Posterior cingulate gyrus (tissue), 11 donors: ENCODE results near the gene FOXO3.
A peak's percentile ranks its signal among the peaks of the same experiment; 100 is the strongest.

Source experiments
- DNase-seq, 10 donors: peaks; one replicate each; pipeline versions ENCODE4 v3.0.0 to v3.0.0-alpha.2; 2020 to 2021; ENCODE audit warnings: mixed read lengths in 3 of 10
- intact Hi-C: fragments of 100-400 bp; cut with DNase I; formaldehyde crosslinking; loops from one replicate; pipeline ENCODE4 v1.15.1; 2023

Gene FOXO3

GRCh38 chr6:108619431-108620197 lies 58.9 kb downstream of the FOXO3 start:
- intact Hi-C loops = no loop called here
- no peak for DNase-seq

DNA sequence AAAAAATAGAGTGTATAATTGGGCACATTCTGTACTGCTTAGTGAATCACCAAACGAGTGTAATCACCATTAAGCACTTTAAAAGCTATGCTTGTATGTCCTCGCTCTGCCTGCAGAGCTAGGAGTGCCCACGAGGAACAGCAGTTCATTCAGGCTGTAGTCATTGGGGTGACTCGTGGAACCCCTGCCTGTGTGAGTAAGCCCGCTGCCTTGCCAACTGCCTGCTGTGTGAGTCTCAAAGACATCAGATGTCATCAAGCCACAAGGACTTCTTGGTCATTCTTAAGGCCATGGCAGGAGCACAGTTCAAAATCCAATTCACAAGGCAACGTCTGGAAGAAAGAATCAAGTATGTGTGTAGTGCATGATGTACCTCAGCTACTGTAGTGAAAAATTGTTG lies 60.4 kb downstream of the FOXO3 start:
- peak in 1 of 10 donors; percentile 55 for DNase-seq

DNA sequence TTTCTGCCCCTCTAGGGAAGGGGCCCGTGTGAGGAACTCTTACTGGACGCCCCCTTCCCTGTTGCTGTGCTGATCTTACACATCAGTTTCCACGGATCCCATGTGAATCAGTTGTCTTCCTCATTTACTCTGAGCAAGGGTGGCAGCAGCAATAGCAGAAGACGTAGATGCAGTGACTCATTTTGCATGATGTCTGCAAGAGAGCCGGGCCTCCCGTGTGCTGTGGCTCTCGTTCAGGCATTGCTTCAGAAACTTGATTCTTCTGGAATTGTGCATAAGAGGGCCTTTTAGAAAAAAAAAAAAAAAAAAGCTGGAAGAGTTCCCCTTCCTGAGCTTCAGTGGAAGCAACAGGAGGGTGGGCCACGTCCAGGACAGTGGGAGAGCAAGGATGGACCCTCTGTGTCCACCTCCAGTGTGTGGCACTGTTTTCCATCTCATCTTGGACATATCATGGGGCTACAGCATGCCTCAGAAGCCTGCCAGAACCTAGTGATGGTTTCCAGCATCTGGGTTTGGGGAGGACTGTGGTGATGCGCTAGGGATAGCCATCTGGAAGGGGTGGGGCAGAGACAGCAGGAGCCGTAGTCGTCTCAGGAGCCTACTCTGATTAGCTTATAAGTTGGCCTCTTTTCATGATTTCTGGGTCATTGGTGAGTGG lies 62.1 kb downstream of the FOXO3 start:
- peak in 6 of 10 donors; percentile 14 to 81 (median 50) for DNase-seq
- intact Hi-C loops = no loop called here

More for the DNA sequence above, 60.4 kb downstream of the FOXO3 start:
- intact Hi-C loops = no loop called here

DNA sequence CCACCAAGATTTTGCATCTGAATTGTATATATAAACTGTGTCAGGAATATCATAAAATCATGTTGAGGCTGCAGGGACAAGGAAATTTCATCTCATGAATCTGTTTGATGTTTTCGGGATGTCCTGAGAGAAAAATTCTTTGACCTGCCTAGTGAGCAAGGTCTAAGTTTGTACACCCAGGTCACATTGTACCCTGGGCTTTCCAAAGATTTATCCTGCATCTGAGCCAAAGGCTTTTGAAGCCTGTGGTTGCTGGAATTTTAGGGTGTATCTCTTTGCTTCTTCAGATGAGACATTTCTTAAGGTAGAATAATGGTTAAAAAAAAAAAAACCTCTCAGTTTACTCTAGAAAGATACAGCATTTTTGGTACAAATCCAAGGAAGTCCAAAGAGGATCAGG lies 63.3 kb downstream of the FOXO3 start:
- intact Hi-C loops = no loop called here
- no peak for DNase-seq

DNA sequence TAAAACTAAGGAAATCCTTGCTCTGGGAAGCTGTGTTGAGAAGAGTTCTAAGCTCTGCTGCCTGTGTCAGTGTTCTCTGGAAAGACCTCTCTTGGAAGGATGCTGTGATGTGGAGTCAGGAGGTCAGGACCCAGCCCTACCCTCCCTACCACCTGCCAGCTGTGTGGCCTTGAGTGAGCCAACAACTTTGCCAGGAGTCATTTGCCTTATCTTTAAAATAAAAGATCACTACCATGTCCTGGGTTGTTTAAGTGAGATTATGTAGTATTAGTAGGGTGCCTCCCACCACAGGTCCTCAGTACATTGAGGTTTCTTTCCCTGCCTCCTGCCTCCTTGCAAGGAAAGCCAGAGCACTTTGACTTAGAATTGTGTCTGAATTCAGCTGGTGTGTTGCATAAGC lies 64.9 kb downstream of the FOXO3 start:
- intact Hi-C loops = no loop called here
- DNase-seq = no peak

GRCh38 chr6:108626777-108627176 lies 66.1 kb downstream of the FOXO3 start:
- intact Hi-C loops = no loop called here
- DNase-seq = no peak

- DNase-seq = no peak
- intact Hi-C loops = no loop called here
Measured at GRCh38 chr6:108627692-108628550, 67.2 kb downstream of the FOXO3 start.

GRCh38 chr6:108630050-108630714 lies 69.5 kb downstream of the FOXO3 start:
- intact Hi-C loops = no loop called here
- DNase-seq = no peak

- DNase-seq = no peak
- intact Hi-C loops = no loop called here
Measured at GRCh38 chr6:108632441-108632840, 71.7 kb downstream of the FOXO3 start.

DNA sequence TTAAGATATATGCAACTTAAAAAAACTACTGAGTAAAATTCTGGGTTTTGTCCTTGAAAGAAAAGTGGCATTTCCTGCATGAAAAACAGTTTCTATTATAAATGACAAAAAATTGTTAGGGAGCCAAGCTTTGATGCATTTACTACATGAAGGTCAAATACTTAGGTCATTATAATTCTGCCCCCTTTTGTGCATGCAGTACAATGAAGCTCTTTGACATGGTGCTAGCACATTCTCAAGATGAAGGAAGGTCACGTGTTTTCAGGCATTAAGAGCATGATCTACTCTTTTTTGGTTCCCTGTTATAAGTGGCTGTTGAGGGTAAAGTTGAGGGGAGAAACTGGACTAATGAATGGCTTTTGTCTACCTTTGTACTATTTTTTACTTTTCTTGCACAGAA lies 72.7 kb downstream of the FOXO3 start:
- intact Hi-C loops = no loop called here

DNA sequence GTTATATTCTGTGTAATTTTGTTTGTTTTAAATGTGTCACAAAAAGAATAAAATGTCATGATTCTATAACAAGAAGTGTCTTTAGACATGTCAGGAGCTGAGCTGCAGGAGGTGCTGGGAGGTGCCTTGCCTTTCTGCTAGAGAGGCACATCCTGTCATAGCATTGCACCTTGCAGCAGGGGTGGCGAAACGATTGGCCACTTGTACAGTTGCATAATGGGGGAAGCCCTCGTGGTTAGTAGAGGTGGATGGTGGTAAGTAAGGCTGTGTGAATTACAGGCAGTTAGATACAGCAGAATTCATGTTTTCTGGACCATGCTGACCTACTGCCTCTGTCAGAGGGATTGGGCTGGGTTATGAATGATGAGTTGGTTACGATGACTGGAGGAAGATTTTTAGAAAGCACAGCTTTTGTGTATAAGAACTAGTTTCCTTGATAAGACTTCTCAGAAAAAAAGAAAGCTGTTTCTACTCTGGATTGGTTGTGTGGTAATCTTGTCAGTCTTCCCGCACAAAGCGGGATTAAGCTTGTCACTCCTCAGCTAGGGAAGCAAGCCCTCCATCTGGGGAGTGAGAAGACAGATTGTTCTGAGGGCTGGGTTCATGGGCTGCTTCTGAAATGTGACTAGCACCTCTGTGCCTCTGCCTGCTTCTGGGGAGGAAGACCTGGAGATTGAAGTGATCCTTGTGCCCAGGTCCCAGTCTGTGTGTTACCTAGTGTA lies 74.9 kb downstream of the FOXO3 start:
- intact Hi-C loops = no loop called here
- DNase-seq = no peak

More for the DNA sequence above, 72.7 kb downstream of the FOXO3 start:
- no peak for DNase-seq

- DNase-seq = no peak
- intact Hi-C loops = no loop called here
Measured at GRCh38 chr6:108637963-108638362, 77.2 kb downstream of the FOXO3 start.

DNA sequence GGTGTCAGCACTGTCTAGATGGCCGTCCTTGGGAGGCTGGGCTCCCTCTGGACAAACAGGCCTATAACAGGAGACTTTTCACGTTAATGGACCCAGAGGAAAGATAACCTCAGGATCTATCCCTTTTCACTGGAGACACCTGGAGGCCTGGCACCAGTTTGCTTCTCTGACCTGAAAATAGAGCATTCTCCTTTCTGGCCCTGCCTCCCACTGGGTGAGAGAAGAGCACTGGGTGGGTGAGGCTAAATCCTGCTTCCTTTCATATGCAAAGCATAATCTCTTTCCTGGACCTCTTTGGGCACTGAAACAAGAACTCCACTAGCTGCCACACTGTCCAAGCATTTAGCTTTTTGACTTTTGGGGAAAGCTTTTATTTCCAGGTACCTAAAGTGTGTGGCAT lies 78.3 kb downstream of the FOXO3 start:
- intact Hi-C loops = no loop called here
- DNase-seq = no peak

GRCh38 chr6:108640104-108640503 lies 79.4 kb downstream of the FOXO3 start:
- intact Hi-C loops = no loop called here
- no peak for DNase-seq

GRCh38 chr6:108643184-108643583 lies 82.5 kb downstream of the FOXO3 start:
- no peak for DNase-seq
- intact Hi-C loops = loop anchor here (1.0 kb wide), 1 partner anchor 101 kb away; no protein-coding TSS in a partner anchor

DNA sequence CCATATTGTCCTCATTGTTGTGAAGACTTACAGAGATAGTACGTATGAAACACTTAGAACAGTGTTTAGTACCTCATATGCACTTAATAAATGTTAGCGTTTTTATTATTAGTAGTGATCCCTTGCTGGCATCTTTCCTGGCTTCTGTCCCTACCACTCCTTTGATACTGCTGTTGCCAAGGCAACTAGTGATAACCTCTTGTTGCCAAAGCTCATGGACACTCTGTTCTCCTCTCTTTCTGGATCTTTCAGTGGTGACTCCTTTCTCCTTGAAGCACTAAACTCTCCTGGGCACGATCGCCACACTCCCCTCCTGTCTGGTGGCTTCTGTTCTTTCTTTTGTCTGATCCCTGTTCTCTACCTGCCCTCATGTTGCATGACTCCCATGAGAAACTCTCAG lies 83.5 kb downstream of the FOXO3 start:
- DNase-seq = no peak
- intact Hi-C loops = no loop called here

GRCh38 chr6:108648191-108648590 lies 87.5 kb downstream of the FOXO3 start:
- intact Hi-C loops = no loop called here
- no peak for DNase-seq

DNA sequence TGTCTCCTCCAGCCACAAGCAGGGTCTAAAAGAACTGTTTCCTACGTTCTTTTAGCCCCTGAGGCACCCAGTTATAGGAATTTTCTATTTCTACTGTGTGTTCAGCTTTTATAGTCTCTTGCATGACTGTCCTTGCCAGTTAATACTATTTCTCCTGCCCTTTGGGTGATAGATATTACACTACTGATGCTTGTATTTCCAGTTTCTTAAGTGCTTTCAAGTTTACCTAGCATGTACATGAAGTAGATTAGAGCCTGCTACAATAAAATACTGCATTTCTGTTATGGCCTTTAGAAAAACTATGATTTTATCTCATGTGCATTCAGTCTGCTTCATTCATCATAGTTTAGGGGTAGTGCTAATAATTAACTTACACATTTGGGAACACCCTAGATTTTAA lies 89.6 kb downstream of the FOXO3 start:
- intact Hi-C loops = loop anchor here (10.0 kb wide), 1 partner anchor 86 kb away; the partner anchor contains the start of gene FOXO3
- DNase-seq = no peak

GRCh38 chr6:108650781-108651180 lies 90.1 kb downstream of the FOXO3 start:
- DNase-seq = no peak
- intact Hi-C loops = loop anchor here (10.0 kb wide), 1 partner anchor 86 kb away; the partner anchor contains the start of gene FOXO3
